ENCODE measurements around the gene RBM20. TPM values are rescaled to one million over a fixed set of nuclear protein-coding genes. Genes with fewer than 3 reads are reported as not detected.
"Not testable (repeated sequence)": the region's sequence is repeated elsewhere in the genome, so short reads cannot be mapped to it uniquely, and the experiment has no call there.

RBM20 gene
- total and polyA plus RNA-seq, 5 donors = 34.3 to 92.0 (median 66.6) TPM

- H3K27me3 ChIP-seq (ENCODE audit: control insufficient read depth, insufficient read depth) = no peaks in the 10 kb centered on the region
- peaks cover 4% of the 10 kb centered on the region for H3K4me1 ChIP-seq (ENCODE audit: control insufficient read depth, insufficient read depth, low read length)
- 68% methylated on average over 2 of the region's 2 CpGs for WGBS
- H3K27ac ChIP-seq (ENCODE audit: low read length) = peak overlapping the region; percentile 36
- no peak overlapping the region for H3K4me3 ChIP-seq (ENCODE audit: low read length)
- DNase-seq = no peak
- H3K9me3 ChIP-seq (ENCODE audit: control insufficient read depth, low read length) = no peaks in the 10 kb centered on the region
- intact Hi-C loops (cut with DNase I) = no loop called here
- no peak for ATAC-seq
Observed at GRCh38 chr10:110695539-110695886, 51.4 kb downstream of the RBM20 start.

GRCh38 chr10:110696436-110696835 is 52.3 kb downstream of the RBM20 start:
- WGBS = 63% methylated on average over 4 of the region's 4 CpGs
- H3K27ac ChIP-seq (ENCODE audit: low read length) = no peak overlapping the region
- no peak for DNase-seq
- peaks cover 6% of the 10 kb centered on the region for H3K4me1 ChIP-seq (ENCODE audit: control insufficient read depth, insufficient read depth, low read length)
- no peaks in the 10 kb centered on the region for H3K27me3 ChIP-seq (ENCODE audit: control insufficient read depth, insufficient read depth)
- no peaks in the 10 kb centered on the region for H3K9me3 ChIP-seq (ENCODE audit: control insufficient read depth, low read length)
- H3K4me3 ChIP-seq (ENCODE audit: low read length) = no peak overlapping the region
- no peak for ATAC-seq
- intact Hi-C loops (cut with DNase I) = no loop called here

- Histone ChIP-seq H3K9me3 (ENCODE audit: control insufficient read depth, low read length) (no peaks in the 10 kb centered on the region), H3K27ac (ENCODE audit: low read length) (peak overlapping the region; percentile 73), H3K4me3 (ENCODE audit: low read length) (no peak overlapping the region), H3K27me3 (ENCODE audit: control insufficient read depth, insufficient read depth) (no peaks in the 10 kb centered on the region), H3K4me1 (ENCODE audit: control insufficient read depth, insufficient read depth, low read length) (peaks cover 6% of the 10 kb centered on the region)
- WGBS = 63% methylated on average over 5 of the region's 5 CpGs
- DNase-seq (peak in 1 of 3 donors; percentile 42), ATAC-seq (peak; percentile 38 to 40)
- intact Hi-C loops (cut with DNase I) = no loop called here
Observed at GRCh38 chr10:110698340-110698739, 54.2 kb downstream of the RBM20 start.

- 56% methylated on average over 6 of the region's 6 CpGs for WGBS
- peak in 1 of 3 donors; percentile 44 for DNase-seq
- peaks cover 6% of the 10 kb centered on the region for H3K4me1 ChIP-seq (ENCODE audit: control insufficient read depth, insufficient read depth, low read length)
Observed at GRCh38 chr10:110698782-110699201, 54.7 kb downstream of the RBM20 start.

GRCh38 chr10:110699859-110700468 is 55.8 kb downstream of the RBM20 start:
- H3K4me1 ChIP-seq (ENCODE audit: control insufficient read depth, insufficient read depth, low read length) = peaks cover 6% of the 10 kb centered on the region
- ATAC-seq = peak; percentile 57 to 72
- peak overlapping the region; percentile 86 for H3K27ac ChIP-seq (ENCODE audit: low read length)

More at GRCh38 chr10:110698782-110699201, 54.7 kb downstream of the RBM20 start:
- Histone ChIP-seq H3K27ac (ENCODE audit: low read length) (peak overlapping the region; percentile 73), H3K9me3 (ENCODE audit: control insufficient read depth, low read length) (no peaks in the 10 kb centered on the region), H3K4me3 (ENCODE audit: low read length) (no peak overlapping the region), H3K27me3 (ENCODE audit: control insufficient read depth, insufficient read depth) (no peaks in the 10 kb centered on the region)
- ATAC-seq = peak; percentile 68 to 72
- intact Hi-C loops (cut with DNase I) = no loop called here

GRCh38 chr10:110700947-110701616 is 56.9 kb downstream of the RBM20 start:
- H3K4me1 ChIP-seq (ENCODE audit: control insufficient read depth, insufficient read depth, low read length) = peaks cover 6% of the 10 kb centered on the region
- H3K9me3 ChIP-seq (ENCODE audit: control insufficient read depth, low read length) = no peaks in the 10 kb centered on the region
- no peak overlapping the region for H3K4me3 ChIP-seq (ENCODE audit: low read length)
- H3K27ac ChIP-seq (ENCODE audit: low read length) = peak overlapping the region; percentile 86
- DNase-seq (no peak), ATAC-seq (peak in 1 of 2 donors; percentile 16)
- H3K27me3 ChIP-seq (ENCODE audit: control insufficient read depth, insufficient read depth) = no peaks in the 10 kb centered on the region
- 58% methylated on average over 10 of the region's 10 CpGs for WGBS
- intact Hi-C loops (cut with DNase I) = no loop called here

More at GRCh38 chr10:110699859-110700468, 55.8 kb downstream of the RBM20 start:
- DNase-seq = no peak
- H3K9me3 ChIP-seq (ENCODE audit: control insufficient read depth, low read length) = no peaks in the 10 kb centered on the region
- WGBS = 63% methylated on average over 10 of the region's 10 CpGs
- no peak overlapping the region for H3K4me3 ChIP-seq (ENCODE audit: low read length)
- intact Hi-C loops (cut with DNase I) = no loop called here
- H3K27me3 ChIP-seq (ENCODE audit: control insufficient read depth, insufficient read depth) = no peaks in the 10 kb centered on the region

- DNase-seq (no peak), ATAC-seq (no peak)
- Histone ChIP-seq H3K27me3 (ENCODE audit: control insufficient read depth, insufficient read depth) (no peaks in the 10 kb centered on the region), H3K27ac (ENCODE audit: low read length) (peak overlapping the region; percentile 53), H3K4me1 (ENCODE audit: control insufficient read depth, insufficient read depth, low read length) (peaks cover 8% of the 10 kb centered on the region), H3K9me3 (ENCODE audit: control insufficient read depth, low read length) (no peaks in the 10 kb centered on the region), H3K4me3 (ENCODE audit: low read length) (no peak overlapping the region)
- intact Hi-C loops (cut with DNase I) = no loop called here
- WGBS = 55% methylated on average over 3 of the region's 3 CpGs
Observed at GRCh38 chr10:110701617-110701971, 57.5 kb downstream of the RBM20 start.

- Histone ChIP-seq H3K4me3 (ENCODE audit: low read length) (no peak overlapping the region), H3K27ac (ENCODE audit: low read length) (no peak overlapping the region), H3K27me3 (ENCODE audit: control insufficient read depth, insufficient read depth) (no peaks in the 10 kb centered on the region), H3K9me3 (ENCODE audit: control insufficient read depth, low read length) (no peaks in the 10 kb centered on the region), H3K4me1 (ENCODE audit: control insufficient read depth, insufficient read depth, low read length) (peaks cover 10% of the 10 kb centered on the region)
- ATAC-seq (no peak), DNase-seq (no peak)
- intact Hi-C loops (cut with DNase I) = no loop called here
Observed at GRCh38 chr10:110704070-110704469, 59.9 kb downstream of the RBM20 start.

- H3K9me3 ChIP-seq (ENCODE audit: control insufficient read depth, low read length) = no peaks in the 10 kb centered on the region
- H3K27me3 ChIP-seq (ENCODE audit: control insufficient read depth, insufficient read depth) = no peaks in the 10 kb centered on the region
- H3K4me1 ChIP-seq (ENCODE audit: control insufficient read depth, insufficient read depth, low read length) = peaks cover 10% of the 10 kb centered on the region
- intact Hi-C loops (cut with DNase I) = no loop called here
- H3K27ac ChIP-seq (ENCODE audit: low read length) = no peak overlapping the region
- DNase-seq = no peak
- WGBS = 79% methylated on average over 5 of the region's 5 CpGs
- H3K4me3 ChIP-seq (ENCODE audit: low read length) = no peak overlapping the region
- ATAC-seq = no peak
Observed at GRCh38 chr10:110704906-110705476, 60.9 kb downstream of the RBM20 start.

- intact Hi-C loops (cut with DNase I); DNase-seq; H3K27ac ChIP-seq (ENCODE audit: low read length); H3K4me1 ChIP-seq (ENCODE audit: control insufficient read depth, insufficient read depth, low read length); H3K4me3 ChIP-seq (ENCODE audit: low read length); H3K27me3 ChIP-seq (ENCODE audit: control insufficient read depth, insufficient read depth); ATAC-seq; H3K9me3 ChIP-seq (ENCODE audit: control insufficient read depth, low read length): not testable (repeated sequence)
- WGBS = 83% methylated on average over 4 of the region's 4 CpGs
Observed at GRCh38 chr10:110705596-110705995, 61.5 kb downstream of the RBM20 start.

- H3K27ac ChIP-seq (ENCODE audit: low read length) = peak overlapping the region; percentile 85
- intact Hi-C loops (cut with DNase I) = no loop called here
Observed at GRCh38 chr10:110706690-110707098, 62.6 kb downstream of the RBM20 start.

More at GRCh38 chr10:110706690-110707098, 62.6 kb downstream of the RBM20 start:
- ATAC-seq = no peak
- H3K4me1 ChIP-seq (ENCODE audit: control insufficient read depth, insufficient read depth, low read length) = peaks cover 7% of the 10 kb centered on the region
- no peaks in the 10 kb centered on the region for H3K27me3 ChIP-seq (ENCODE audit: control insufficient read depth, insufficient read depth)
- 43% methylated on average over 5 of the region's 5 CpGs for WGBS
- no peaks in the 10 kb centered on the region for H3K9me3 ChIP-seq (ENCODE audit: control insufficient read depth, low read length)
- no peak overlapping the region for H3K4me3 ChIP-seq (ENCODE audit: low read length)
- DNase-seq = no peak

Data from right cardiac atrium (tissue), 5 donors.